ENCODE measurements around the gene MTHFSD. TPM values are rescaled to one million over a fixed set of nuclear protein-coding genes. Genes with fewer than 3 reads are reported as not detected.

The MTHFSD gene
- total and polyA plus RNA-seq, 11 donors, result 3.9 to 17.0 (median 11.4) TPM

GRCh38 chr16:86595983-86596605, 41.1 kb upstream of the MTHFSD start:
- intact Hi-C loops (cut with DNase I), result no loop called here
- Histone ChIP-seq H3K9me3 (no peaks in the 10 kb centered on the region), H3K27ac (no peak overlapping the region), H3K4me1 (no peaks in the 10 kb centered on the region), H3K36me3 (no peaks in the 10 kb centered on the region), H3K4me3 (no peak overlapping the region), H3K27me3 (peaks cover 0 to 30% (median 7%) of the 10 kb centered on the region in 9 donors)
- no peak for ATAC-seq
- no peak for TF ChIP-seq POLR2A (IDR thresholded peaks at IDR 0.05)
- no peak for TF ChIP-seq CTCF (IDR thresholded peaks at IDR 0.05)
- DNase-seq, result no peak
- WGBS, 4 donors, result 64 to 82% (median 71%) methylated on average over 10 of the region's 10 CpGs

- DNase-seq (no peak), ATAC-seq (no peak)
- no peaks in the 10 kb centered on the region for H3K4me1 ChIP-seq
- no peak for TF ChIP-seq CTCF (IDR thresholded peaks at IDR 0.05)
- no peak for TF ChIP-seq POLR2A (IDR thresholded peaks at IDR 0.05)
- H3K27me3 ChIP-seq, result peaks cover 0 to 34% (median 5%) of the 10 kb centered on the region in 9 donors
- 74 to 82% (median 78%) methylated on average over 8 of the region's 8 CpGs for WGBS, 4 donors
- intact Hi-C loops (cut with DNase I), result no loop called here
- H3K36me3 ChIP-seq, result no peaks in the 10 kb centered on the region
- no peak overlapping the region for H3K27ac ChIP-seq
- no peak overlapping the region for H3K4me3 ChIP-seq
- H3K9me3 ChIP-seq, result no peaks in the 10 kb centered on the region
Measured at GRCh38 chr16:86594721-86595120, 39.7 kb upstream of the MTHFSD start.

- intact Hi-C loops (cut with DNase I), result no loop called here
- no peaks in the 10 kb centered on the region for H3K36me3 ChIP-seq
- H3K27me3 ChIP-seq, result peaks cover 0 to 31% (median 5%) of the 10 kb centered on the region in 9 donors
- no peak overlapping the region for H3K4me3 ChIP-seq
- 54 to 65% (median 61%) methylated on average over 13 of the region's 13 CpGs for WGBS, 4 donors
- ATAC-seq, result no peak
- H3K4me1 ChIP-seq, result no peaks in the 10 kb centered on the region
- no peaks in the 10 kb centered on the region for H3K9me3 ChIP-seq
- no peak overlapping the region for H3K27ac ChIP-seq
- DNase-seq, result no peak
- no peak for TF ChIP-seq POLR2A (IDR thresholded peaks at IDR 0.05)
- TF ChIP-seq CTCF (IDR thresholded peaks at IDR 0.05), result no peak
Measured at GRCh38 chr16:86593913-86594620, 39.0 kb upstream of the MTHFSD start.

GRCh38 chr16:86591270-86591669, 36.2 kb upstream of the MTHFSD start:
- no peak for ATAC-seq
- no peak for DNase-seq
- H3K4me3 ChIP-seq, result no peak overlapping the region
- no peak overlapping the region for H3K27ac ChIP-seq
- TF ChIP-seq POLR2A (IDR thresholded peaks at IDR 0.05) (no peak), CTCF (IDR thresholded peaks at IDR 0.05) (no peak)
- no peaks in the 10 kb centered on the region for H3K9me3 ChIP-seq
- intact Hi-C loops (cut with DNase I), result no loop called here
- WGBS, 4 donors, result 78 to 94% (median 92%) methylated on average over 4 of the region's 4 CpGs
- peaks cover 0 to 7% (median 0%) of the 10 kb centered on the region in 12 donors for H3K4me1 ChIP-seq
- H3K36me3 ChIP-seq, result no peaks in the 10 kb centered on the region
- peaks cover 0 to 31% (median 5%) of the 10 kb centered on the region in 9 donors for H3K27me3 ChIP-seq
